ENCODE data around the gene ARID5A.

Gene ARID5A

DNA sequence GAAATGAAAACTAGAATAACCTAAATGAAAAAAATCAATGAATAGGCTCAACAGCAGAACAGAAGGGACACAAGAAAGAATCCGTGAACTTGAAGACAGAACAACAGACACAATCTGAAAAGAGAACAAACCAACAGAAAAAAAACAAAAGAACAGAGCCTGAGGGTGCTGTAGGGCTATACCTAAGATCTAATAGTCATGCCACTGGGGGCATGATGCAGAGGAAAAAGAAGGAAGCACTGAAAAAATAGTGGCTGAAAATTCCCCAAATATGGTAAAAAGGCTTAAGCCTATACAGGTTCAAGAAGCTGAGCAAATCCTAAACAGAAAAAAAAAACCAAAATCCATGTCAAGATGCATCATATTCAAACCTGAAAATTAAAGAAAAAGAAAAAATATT is 51.3 kb downstream of the ARID5A start:
- H3K4me3 ChIP-seq: no peak overlapping the region
- no peak for TF ChIP-seq EZH2 (IDR thresholded peaks at IDR 0.05)
- no peak for TF ChIP-seq FOXP2 (optimal IDR thresholded peaks at IDR 0.05; ENCODE audit: control extremely low read depth, extremely low read length, insufficient read depth)
- TF ChIP-seq POLR2AphosphoS5 (IDR thresholded peaks at IDR 0.05; ENCODE audit: borderline replicate concordance, low read depth, low read length): no peak
- H3K9me3 ChIP-seq (ENCODE audit: low read depth, low read length): no peaks in the 10 kb centered on the region
- H3K36me3 ChIP-seq (ENCODE audit: insufficient read depth, low read length): peaks cover 21% of the 10 kb centered on the region
- no peak for DNase-seq (ENCODE audit: low read depth, low spot score)
- no peak overlapping the region for H3K27ac ChIP-seq
- H3K9ac ChIP-seq (ENCODE audit: insufficient read length): no peak overlapping the region

GRCh38 chr2:96591054-96591453 is 54.5 kb downstream of the ARID5A start:
- TF ChIP-seq POLR2AphosphoS5 (IDR thresholded peaks at IDR 0.05; ENCODE audit: borderline replicate concordance, low read depth, low read length) (no peak), FOXP2 (optimal IDR thresholded peaks at IDR 0.05; ENCODE audit: control extremely low read depth, extremely low read length, insufficient read depth) (no peak), EZH2 (IDR thresholded peaks at IDR 0.05) (no peak)
- Histone ChIP-seq H3K9me3 (ENCODE audit: low read depth, low read length) (no peaks in the 10 kb centered on the region), H3K27ac (no peak overlapping the region), H3K4me3 (no peak overlapping the region), H3K9ac (ENCODE audit: insufficient read length) (no peak overlapping the region), H3K36me3 (ENCODE audit: insufficient read depth, low read length) (peaks cover 46% of the 10 kb centered on the region)
- no peak for DNase-seq (ENCODE audit: low read depth, low spot score)

DNA sequence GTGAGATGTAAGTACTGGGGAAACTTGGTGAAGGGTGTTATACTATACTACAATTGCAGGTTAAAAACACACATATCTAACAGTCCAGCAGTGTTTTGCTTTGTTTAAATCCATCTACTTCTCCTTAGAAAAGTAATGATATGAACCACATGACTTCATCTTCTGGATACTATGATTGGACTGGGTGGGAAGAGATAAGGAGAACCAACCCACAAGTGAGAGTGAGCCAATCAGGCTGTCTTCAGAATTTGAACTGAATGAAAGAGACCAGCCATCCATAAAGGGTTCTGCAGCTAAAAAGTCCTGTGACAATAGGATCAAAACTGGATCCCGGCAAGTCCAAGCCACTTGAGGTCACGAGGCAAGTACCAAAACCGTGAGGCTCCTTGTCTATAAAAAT is 54.9 kb downstream of the ARID5A start:
- no peak for TF ChIP-seq FOXP2 (optimal IDR thresholded peaks at IDR 0.05; ENCODE audit: control extremely low read depth, extremely low read length, insufficient read depth)
- TF ChIP-seq EZH2 (IDR thresholded peaks at IDR 0.05): no peak
- no peak for TF ChIP-seq POLR2AphosphoS5 (IDR thresholded peaks at IDR 0.05; ENCODE audit: borderline replicate concordance, low read depth, low read length)
- Histone ChIP-seq H3K9me3 (ENCODE audit: low read depth, low read length) (no peaks in the 10 kb centered on the region), H3K36me3 (ENCODE audit: insufficient read depth, low read length) (peaks cover 48% of the 10 kb centered on the region), H3K9ac (ENCODE audit: insufficient read length) (no peak overlapping the region), H3K4me3 (no peak overlapping the region), H3K27ac (no peak overlapping the region)
- no peak for DNase-seq (ENCODE audit: low read depth, low spot score)

DNA sequence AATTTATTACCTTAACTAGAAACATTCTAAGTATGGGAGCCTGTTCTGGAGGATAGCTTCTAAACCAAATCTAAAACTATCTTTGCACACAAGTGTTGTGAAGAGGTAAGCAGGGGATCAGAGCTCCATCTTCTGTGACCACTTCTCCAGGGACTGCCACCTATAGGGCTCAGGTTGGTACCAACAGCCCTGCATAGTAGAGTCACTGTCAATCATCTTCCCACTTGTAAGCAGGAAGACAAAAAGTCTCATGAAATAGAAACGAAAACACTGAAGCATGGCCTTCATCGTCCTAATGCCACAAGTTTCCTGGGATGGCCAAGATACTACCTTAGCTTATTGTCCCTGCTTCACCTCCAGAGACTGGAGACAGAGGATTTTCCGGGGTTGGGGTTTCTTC is 57.7 kb downstream of the ARID5A start:
- H3K4me3 ChIP-seq: no peak overlapping the region
- no peaks in the 10 kb centered on the region for H3K9me3 ChIP-seq (ENCODE audit: low read depth, low read length)
- no peak overlapping the region for H3K9ac ChIP-seq (ENCODE audit: insufficient read length)
- H3K27ac ChIP-seq: no peak overlapping the region
- peaks cover 71% of the 10 kb centered on the region for H3K36me3 ChIP-seq (ENCODE audit: insufficient read depth, low read length)
- TF ChIP-seq POLR2AphosphoS5 (IDR thresholded peaks at IDR 0.05; ENCODE audit: borderline replicate concordance, low read depth, low read length) (no peak), FOXP2 (optimal IDR thresholded peaks at IDR 0.05; ENCODE audit: control extremely low read depth, extremely low read length, insufficient read depth) (no peak), EZH2 (IDR thresholded peaks at IDR 0.05) (no peak)
- DNase-seq (ENCODE audit: low read depth, low spot score): no peak

DNA sequence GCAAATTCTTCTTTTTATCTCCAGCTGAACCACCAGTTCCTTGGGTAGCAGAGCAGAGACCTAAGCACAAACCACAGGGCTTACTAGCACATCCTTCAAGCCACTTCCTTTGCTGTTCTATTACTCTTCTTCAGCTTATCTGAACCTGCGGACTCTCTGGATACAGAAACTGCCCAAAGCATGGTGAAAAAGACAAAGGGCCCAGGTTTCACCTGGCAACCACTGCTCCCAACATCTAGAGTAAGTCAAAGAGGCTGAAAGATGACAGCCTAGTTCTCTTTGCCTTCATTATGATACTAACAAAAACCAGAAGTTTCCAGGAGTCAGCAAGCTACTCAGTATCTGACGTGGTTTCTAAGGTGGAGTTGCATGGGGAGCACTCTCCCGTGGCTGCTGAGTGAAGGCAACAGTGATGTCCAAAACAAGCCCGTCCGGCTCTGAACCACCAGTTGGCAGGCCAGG is 58.2 kb downstream of the ARID5A start:
- no peak for DNase-seq (ENCODE audit: low read depth, low spot score)
- Histone ChIP-seq H3K27ac (no peak overlapping the region), H3K9me3 (ENCODE audit: low read depth, low read length) (no peaks in the 10 kb centered on the region), H3K36me3 (ENCODE audit: insufficient read depth, low read length) (peaks cover 75% of the 10 kb centered on the region), H3K9ac (ENCODE audit: insufficient read length) (no peak overlapping the region), H3K4me3 (no peak overlapping the region)
- TF ChIP-seq POLR2AphosphoS5 (IDR thresholded peaks at IDR 0.05; ENCODE audit: borderline replicate concordance, low read depth, low read length) (no peak), FOXP2 (optimal IDR thresholded peaks at IDR 0.05; ENCODE audit: control extremely low read depth, extremely low read length, insufficient read depth) (no peak), EZH2 (IDR thresholded peaks at IDR 0.05) (no peak)

DNA sequence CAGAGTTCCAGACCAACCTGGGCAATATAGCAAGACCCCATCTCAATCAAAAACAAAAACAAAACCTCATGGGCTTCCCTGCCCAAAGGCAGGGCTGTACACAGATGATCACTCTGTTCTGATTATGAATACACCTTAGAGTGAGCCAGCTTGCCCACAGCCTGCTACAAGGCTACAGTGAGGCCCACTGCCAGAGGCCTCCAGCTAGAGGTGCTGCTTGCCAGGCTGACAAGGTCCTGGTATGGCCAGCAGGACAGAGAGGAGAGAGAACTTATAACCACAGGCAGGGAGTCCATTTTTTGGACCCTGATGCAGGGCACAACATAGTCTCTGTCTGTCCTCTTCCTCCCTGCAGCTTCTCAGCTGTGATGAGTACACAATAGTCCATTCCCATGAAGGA is 60.0 kb downstream of the ARID5A start:
- Histone ChIP-seq H3K4me3 (no peak overlapping the region), H3K27ac (no peak overlapping the region), H3K9me3 (ENCODE audit: low read depth, low read length) (no peaks in the 10 kb centered on the region), H3K9ac (ENCODE audit: insufficient read length) (no peak overlapping the region), H3K36me3 (ENCODE audit: insufficient read depth, low read length) (peaks cover 90% of the 10 kb centered on the region)
- TF ChIP-seq POLR2AphosphoS5 (IDR thresholded peaks at IDR 0.05; ENCODE audit: borderline replicate concordance, low read depth, low read length) (no peak), EZH2 (IDR thresholded peaks at IDR 0.05) (no peak), FOXP2 (optimal IDR thresholded peaks at IDR 0.05; ENCODE audit: control extremely low read depth, extremely low read length, insufficient read depth) (no peak)
- no peak for DNase-seq (ENCODE audit: low read depth, low spot score)

DNA sequence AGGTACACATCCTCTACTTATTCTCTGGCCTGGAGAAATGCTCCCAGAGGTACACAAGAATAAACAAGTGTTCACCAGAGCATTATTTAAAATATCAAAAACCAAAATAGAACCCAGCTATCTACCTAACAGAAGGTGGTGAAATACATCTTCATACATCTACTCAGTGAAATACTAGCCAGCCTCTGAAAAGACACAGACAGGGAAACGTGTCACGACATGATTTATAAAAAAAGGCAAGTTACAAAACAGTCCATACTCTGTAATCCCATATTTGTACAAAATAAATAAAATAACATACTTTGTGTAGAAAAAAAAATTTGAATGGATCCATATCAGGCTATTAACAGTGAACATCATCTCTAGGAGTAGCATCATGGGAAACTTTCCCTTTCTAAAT is 63.4 kb downstream of the ARID5A start:
- H3K9me3 ChIP-seq (ENCODE audit: low read depth, low read length): no peaks in the 10 kb centered on the region
- H3K9ac ChIP-seq (ENCODE audit: insufficient read length): no peak overlapping the region
- no peak overlapping the region for H3K4me3 ChIP-seq
- DNase-seq (ENCODE audit: low read depth, low spot score): no peak
- H3K36me3 ChIP-seq (ENCODE audit: insufficient read depth, low read length): peaks cover 92% of the 10 kb centered on the region
- TF ChIP-seq EZH2 (IDR thresholded peaks at IDR 0.05) (no peak), FOXP2 (optimal IDR thresholded peaks at IDR 0.05; ENCODE audit: control extremely low read depth, extremely low read length, insufficient read depth) (no peak), POLR2AphosphoS5 (IDR thresholded peaks at IDR 0.05; ENCODE audit: borderline replicate concordance, low read depth, low read length) (no peak)
- no peak overlapping the region for H3K27ac ChIP-seq

DNA sequence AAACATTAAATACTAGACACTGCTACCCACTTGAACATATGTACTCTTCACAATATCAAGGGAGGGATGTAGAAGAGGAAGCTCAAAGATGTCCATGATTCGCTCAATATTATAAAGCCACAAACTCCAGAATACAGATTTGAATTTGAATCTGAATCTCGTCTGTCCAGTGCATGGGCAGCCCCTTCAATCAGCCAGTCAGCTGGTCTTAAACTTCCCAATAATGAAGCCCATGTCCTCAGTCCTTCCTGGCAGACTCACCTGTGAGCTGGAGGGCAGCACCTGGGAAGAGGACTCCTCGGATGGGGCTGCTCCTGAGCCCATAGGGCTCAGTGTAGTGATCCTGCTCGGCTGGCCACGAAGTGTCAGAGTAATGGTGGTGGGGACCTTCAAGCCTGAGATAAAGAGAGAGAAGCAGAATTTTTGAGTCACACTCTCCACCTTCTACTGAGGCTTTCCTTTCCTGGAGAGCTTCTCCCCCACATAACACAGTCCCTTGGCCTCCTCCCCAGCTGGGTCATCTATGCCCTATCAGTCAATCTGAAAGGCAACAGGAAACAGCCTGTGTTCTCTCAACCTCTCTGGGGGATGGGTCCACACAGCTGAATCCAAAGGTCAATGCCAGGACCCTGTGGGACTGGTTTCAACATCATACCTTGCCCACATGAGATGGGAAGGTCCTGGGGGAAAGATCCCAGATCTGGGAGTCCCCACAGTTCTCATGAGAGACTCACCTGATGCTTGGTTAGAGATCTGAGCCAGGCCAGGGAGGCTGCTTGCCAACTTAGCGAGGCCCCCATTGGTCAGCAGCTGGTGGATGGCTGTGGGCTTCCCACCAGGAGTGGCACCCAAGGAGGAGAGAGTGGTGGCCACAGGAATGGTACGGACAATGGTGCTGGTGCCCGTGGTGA is 65.1 kb downstream of the ARID5A start:
- no peaks in the 10 kb centered on the region for H3K9me3 ChIP-seq (ENCODE audit: low read depth, low read length)
- H3K36me3 ChIP-seq (ENCODE audit: insufficient read depth, low read length): peaks cover 92% of the 10 kb centered on the region
- no peak overlapping the region for H3K27ac ChIP-seq
- H3K9ac ChIP-seq (ENCODE audit: insufficient read length): no peak overlapping the region
- TF ChIP-seq EZH2 (IDR thresholded peaks at IDR 0.05): no peak
- no peak for TF ChIP-seq FOXP2 (optimal IDR thresholded peaks at IDR 0.05; ENCODE audit: control extremely low read depth, extremely low read length, insufficient read depth)
- TF ChIP-seq POLR2AphosphoS5 (IDR thresholded peaks at IDR 0.05; ENCODE audit: borderline replicate concordance, low read depth, low read length): no peak
- no peak for DNase-seq (ENCODE audit: low read depth, low spot score)
- no peak overlapping the region for H3K4me3 ChIP-seq

Measured in SK-N-MC (cell line).